ENCODE measurements around the gene LCMT1. TPM values are rescaled to one million over a fixed set of nuclear protein-coding genes. Genes with fewer than 3 reads are reported as not detected.

The LCMT1 gene
- total and polyA plus RNA-seq, 9 of the 15 experiments (the other 6 are each of a cell fraction or from before 2014, with no cell fraction given) = 20.0 to 42.8 (median 32.3) TPM

- TF ChIP-seq UBTF (IDR thresholded peaks at IDR 0.05; ENCODE audit: borderline replicate concordance in 1 of 2, low read depth in 2 of 2, low read length in 2 of 2) (no peak), RCOR1 (IDR thresholded peaks at IDR 0.05; ENCODE audit: borderline replicate concordance in 1 of 2, low read depth in 2 of 2, low read length in 2 of 2) (no peak; a peak in 1 of 4 replicates), SMAD2 (IDR thresholded peaks at IDR 0.05; ENCODE audit: low read depth, low read length) (no peak), MEIS2 (IDR thresholded peaks at IDR 0.05; ENCODE audit: partially characterized antibody) (no peak), GTF3C2 (IDR thresholded peaks at IDR 0.05; ENCODE audit: borderline replicate concordance, extremely low read depth, insufficient read length) (no peak), RREB1 (CRISPR knock-in tag; IDR thresholded peaks at IDR 0.05) (no peak), SOX6 (IDR thresholded peaks at IDR 0.05) (0 out of 2 replicates have a peak, but pooled peaks have one; percentile 26), ZHX1 (conservative IDR thresholded peaks at IDR 0.05; ENCODE audit: low read length) (no peak), LCOR (CRISPR knock-in tag; IDR thresholded peaks at IDR 0.05) (no peak), IRF2 (CRISPR knock-in tag; IDR thresholded peaks at IDR 0.05) (no peak), KDM2B (CRISPR knock-in tag; IDR thresholded peaks at IDR 0.05) (no peak), ZNF12 (CRISPR knock-in tag; IDR thresholded peaks at IDR 0.05) (no peak), CREM (IDR thresholded peaks at IDR 0.05; ENCODE audit: low read depth) (peak; percentile 91), XRCC3 (IDR thresholded peaks at IDR 0.05) (no peak)
Observed at GRCh38 chr16:25063865-25064264, 47.7 kb upstream of the LCMT1 start (continued).

Data from K562 (cell line).